MV-4-11 (cell line): ENCODE measurements around the gene CARMIL1.
A peak's percentile ranks its signal among the peaks of the same experiment; 100 is the strongest.

Source experiments
- DNase-seq: peaks from one replicate; lab custom pipeline; 2025; lab: John Stamatoyannopoulos, UW

Gene CARMIL1

DNA sequence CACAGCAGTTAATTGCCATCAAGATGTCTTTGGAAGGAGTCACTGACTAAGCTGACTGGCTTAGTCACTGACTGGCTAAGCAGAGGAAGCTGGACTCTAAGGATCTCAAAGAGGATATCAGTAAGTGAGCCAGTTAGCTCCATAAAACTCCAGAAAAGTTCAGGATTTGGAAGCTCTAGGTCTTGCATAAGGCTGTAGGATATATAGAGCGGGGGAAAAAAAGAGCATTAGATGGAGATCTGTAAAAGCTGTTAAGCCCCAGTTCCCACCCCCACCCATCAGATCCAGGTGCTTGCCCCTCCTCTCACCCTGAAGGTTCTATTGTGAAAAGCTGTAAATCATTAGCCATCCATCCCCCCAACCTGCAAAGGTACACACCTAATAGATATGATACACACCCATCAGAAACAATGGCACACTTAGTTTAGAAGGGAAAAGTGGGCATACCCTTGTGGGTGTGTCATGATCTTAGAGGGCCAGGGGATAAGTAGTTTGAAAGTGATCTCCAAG lies 32.2 kb downstream of the CARMIL1 start:
- DNase-seq, result no peak

DNA sequence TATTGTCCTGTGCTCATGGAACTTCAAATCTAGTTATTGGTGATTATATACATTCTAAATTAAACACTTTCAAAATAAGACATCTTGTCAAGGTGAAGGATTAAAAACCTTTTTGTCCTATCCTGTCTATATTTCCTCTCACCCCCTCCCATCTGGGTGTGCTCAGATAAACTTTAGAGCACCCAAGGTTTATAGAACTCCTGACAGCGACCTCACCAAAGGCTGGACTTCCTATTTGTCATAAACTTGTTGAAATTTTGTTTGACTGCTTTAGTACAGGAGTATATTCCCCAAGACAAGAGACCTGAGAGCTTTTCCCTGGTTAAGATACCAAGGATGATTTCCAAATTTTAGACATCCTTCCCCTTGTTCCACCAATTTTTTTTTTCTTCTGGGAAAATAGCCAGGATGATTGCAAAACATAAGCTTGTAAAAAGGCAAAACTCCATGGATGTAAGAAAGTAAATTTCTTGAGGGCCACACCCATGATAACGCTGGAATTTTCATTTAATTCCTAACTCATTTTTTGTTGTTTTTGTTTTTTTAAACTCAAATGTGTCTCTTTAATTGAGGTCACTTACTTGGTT lies 33.0 kb downstream of the CARMIL1 start:
- no peak for DNase-seq

DNA sequence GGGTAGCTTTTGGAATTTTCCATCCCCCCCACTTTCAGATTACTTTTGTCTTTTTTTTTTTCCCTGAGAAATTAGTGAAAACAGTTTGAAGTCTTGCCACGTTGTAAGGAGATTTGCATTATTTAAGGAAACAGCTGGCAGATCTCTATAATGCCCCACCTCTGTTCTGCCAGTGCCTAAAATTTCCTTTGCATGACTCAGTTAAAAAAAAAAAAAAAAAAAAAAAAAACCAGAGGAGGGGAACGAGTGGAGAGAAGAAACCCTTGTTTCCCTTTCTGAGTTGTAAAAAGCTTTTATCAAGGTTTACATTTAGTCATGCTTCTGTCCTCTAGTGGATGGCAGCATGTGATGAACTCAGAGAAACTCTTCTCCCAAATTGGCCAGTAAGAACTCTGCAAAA lies 33.5 kb downstream of the CARMIL1 start:
- no peak for DNase-seq

DNA sequence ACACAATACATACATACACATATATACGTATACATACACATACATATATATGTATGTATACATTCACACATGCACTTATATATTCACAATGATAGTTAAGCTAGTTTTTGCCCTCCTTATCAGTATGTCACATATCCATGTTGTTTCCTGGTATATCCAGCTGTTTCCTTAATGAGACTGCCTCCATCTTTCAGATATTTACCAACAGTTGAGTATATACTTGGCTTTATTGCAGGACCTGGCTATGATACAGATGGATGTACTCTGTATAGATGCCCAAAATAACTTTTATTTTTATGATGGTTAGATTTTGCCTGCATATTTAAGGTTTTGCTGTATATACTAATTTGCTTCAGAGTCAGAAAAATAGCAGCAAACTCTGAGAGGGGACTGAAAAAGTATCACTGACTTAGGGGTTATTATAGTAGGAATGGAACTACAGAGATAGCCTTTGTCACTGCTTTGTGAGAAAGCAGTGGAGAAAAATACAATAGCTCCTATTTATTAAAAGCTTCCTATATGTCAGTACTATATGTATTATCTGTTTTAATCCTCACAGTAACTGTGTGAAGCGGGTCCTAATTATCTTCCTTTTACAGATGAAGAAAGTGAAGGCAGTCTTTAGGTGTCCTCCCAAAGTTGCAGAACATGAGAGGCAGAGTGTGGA lies 35.5 kb downstream of the CARMIL1 start:
- no peak for DNase-seq

DNA sequence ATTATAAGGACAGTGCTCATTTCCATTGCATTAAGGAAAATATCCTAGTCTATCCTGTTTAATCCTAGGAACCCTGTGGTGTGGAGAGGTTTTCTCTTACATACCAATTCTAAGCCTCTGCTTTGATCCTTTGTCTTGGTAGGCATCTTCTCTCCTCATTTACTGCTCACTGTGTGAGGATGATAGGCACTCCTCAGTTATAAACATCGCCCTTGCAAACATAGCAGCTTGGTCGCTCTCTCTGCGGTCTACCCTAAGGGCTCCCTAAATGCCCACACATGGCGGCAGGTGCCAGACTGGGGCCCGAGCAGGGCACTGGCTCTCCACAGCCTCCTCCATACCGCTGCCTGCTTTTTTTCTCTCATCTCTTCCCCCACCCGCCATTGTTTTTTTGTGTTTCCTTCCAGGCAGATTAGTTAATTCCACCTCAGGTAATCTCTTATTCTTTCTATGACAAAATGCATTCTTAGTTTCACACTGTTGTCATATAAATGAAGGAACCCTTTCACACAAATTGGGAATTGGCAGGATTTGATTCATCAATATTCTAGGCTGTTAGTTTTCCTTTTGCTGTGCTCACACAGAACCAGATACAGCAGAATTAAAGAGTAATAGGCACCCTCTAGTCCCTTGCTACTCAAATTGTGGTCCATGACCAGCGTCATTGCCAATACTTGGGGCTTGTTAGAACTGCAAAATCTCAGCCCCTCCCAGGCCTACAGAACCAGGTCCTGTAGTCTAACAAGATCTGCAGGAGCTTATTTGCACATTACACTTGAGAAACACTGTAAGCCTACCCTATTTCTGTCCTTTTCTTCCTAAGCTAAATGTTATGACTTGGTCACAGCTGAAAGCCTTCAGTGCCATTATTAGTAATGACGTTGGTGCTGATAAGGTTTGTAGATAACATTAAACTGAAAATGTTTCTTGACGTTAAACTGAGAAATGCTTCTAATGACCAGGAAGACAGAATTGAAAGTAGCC lies 36.3 kb downstream of the CARMIL1 start:
- DNase-seq, result no peak

DNA sequence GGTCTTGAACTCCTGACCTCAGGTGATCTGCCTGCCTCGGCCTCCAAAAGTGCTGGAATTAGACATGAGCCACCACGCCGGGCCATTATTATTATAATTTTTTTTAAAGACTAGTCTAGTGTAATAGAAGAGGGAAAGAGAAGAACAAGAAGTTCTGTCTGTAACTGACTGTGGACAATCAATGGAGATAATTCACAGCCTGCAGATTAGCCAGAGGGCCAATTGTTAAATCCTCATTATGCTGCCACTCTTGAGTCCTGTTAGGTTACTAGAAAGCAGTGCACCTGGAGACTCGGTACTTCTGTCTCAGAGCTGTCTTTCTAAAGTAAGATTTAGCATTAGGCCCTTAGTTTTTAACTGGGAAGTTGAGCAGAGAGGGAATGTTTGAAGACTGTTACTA lies 37.5 kb downstream of the CARMIL1 start:
- DNase-seq, result no peak

DNA sequence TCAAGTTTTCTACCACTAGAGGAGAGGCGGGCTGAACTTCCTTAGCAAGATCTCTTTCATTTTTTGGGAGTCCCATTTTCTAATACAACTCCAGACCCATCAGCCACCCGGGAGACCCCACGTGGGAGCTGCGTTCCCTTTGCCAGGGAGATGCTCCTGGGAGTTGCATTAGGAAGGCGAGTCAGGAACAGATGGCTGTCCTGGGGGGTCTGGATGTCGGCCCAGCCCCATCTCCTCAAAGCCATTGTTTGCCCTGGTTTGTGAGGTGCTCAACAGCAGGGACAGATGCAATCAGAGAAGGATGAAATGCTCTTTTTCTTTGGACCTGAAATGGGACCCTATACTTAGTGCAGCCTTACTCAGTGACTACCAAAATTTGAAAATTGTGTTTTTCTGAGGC lies 39.4 kb downstream of the CARMIL1 start:
- no peak for DNase-seq

DNA sequence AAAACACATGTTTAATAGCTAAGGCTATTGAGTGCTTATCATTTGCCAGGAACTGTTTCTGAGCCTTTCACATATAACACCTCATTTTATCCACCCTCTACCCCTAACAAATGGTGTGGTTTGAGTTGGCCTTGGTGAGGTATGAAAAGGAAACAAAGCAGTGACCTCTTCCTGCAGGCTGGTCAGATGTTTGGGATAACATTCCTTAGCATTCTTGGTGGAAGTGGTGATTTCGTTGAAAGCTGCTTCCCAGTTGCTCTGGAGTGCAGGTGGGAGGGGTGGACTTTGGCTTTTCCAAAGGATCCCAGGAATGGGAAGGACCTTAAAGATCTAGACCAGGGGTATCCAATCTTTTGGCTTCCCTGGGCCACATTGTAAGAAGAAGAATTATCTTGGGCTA lies 41.3 kb downstream of the CARMIL1 start:
- no peak for DNase-seq

DNA sequence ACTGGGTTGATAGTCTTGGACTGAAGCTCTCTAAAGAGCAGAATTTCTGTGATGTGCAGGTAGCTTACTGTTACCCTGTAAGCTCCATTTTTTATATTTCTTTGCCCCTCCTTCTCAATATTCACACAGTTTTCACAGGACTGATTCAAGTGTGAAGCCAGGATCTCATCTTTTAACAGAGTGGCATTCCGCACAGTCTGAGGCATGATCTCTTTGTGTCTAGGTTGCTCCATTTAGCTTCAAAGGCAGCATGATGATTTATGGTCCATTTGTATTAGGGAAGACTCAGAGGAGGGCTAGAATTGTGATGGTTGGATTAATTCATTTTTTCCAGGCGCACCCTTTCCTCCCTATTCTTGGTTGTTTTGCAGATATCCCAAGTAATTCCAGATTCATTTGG lies 43.5 kb downstream of the CARMIL1 start:
- DNase-seq, result no peak

DNA sequence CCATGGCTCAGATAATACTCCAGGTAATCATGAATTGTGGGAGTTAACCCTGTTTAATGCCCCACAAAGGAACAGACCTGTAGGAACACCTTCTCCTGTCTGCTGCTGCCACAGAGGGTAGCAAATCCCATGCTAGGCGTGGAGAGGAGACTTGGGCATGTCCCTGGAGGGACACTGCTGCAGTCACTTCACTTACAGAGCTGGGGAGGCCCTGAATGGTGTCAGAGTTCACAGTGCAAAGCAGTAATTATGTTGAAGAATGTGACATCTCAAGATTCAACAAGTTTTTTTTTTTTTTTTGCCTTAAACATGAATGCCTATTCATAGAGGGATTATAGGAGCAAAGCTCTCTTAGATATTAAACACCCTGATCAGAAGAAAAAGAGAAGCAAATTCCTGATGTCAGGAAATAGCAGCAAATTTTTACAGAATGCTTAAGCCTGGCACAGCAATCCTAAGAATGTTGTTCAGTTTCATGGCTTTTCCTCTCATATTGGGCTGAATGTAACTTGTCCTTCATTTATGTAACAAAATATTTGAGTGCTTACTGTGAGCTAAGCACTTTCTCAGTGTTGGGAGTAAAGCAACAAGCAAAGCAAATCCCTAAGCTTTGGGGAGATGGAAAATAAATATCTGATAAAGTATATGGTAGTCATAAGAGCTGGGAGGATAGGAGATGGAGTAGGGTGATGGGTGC lies 45.0 kb downstream of the CARMIL1 start:
- DNase-seq, result no peak

DNA sequence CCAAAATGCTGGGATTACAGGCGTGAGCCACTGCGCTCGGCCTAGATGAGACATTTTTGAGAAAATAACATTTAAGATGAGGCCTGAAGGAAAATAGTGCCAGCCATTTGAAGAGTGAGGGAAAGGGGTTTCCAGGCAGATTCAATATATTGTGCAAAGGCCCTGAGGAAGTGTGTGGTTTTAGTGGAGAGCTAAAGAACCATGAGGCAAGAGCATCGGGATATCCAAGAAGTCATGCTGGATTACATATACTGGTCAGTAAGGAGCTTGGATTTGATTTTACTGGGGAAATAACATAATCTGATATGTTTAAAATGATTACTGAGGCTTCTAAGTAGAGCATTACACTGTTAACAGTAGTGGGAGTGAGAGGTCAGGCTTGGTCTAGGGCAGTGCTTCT lies 47.0 kb downstream of the CARMIL1 start:
- no peak for DNase-seq

DNA sequence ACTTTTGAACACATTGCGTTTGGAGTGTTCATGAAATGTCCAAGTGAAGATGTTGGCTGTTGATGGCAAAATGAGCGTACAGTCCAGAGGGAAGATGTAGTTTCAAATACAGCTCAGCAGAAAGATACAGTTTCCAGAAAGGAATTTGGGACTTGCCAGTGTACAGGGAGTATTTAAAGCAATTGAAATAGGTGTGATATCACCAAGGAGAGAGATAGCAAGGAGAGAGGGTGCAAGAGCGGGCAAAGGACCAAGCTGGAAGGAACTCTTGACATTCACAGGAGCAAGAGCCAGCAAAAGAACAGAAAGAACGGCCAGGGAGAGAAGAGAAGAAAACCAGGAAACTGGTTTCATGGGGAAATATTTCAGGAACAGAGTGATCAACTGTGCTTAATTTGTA lies 47.8 kb downstream of the CARMIL1 start:
- DNase-seq, result no peak

DNA sequence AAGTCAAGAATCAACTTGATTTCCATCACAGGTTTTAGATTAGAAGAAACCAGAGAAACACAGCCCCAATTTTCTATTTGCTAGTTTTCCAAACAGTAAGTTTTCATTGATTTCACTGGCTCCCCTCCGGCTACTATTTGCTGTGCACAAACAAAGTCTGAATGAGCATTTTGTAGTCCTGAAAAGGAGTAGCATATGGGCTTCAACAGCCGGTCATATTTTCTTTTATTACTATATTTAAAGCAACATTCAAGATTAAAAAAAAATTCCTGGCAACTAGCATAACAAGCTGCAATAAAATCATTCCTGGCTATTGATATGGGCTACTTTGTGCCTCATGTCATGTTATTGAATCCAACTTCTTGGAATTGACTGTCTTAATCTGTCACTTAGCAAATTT lies 48.3 kb downstream of the CARMIL1 start:
- no peak for DNase-seq

DNA sequence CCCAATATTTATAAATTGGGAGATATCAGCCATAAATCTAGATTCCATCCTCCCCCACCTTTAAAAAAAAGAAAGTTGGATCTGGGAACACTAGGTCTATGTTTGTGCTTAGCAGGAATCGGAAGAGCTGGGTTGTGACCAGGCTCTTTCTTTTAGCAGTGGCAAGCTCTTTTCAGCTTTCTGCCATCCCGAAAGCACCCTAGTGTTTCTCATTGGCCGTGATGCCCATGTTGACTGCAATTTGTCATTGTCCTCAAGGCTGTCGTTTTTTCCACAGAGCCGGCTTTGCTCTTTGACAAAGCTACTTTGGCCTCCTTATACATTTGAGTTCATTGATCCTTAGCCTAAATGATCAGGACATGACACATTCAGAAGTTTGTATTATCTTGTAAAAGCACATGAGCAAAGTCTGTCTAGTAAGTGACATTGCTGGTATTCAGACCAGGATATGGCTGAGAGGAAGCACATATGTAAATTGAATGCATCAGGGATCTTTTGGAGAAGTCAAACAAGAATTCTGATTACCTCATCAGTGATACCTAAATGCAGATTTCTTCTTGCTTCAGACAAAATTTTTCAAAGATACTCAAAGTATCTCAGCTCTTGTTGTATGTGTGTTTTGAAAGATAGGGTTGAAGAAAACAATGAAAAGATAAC lies 50.1 kb downstream of the CARMIL1 start:
- DNase-seq, result no peak

DNA sequence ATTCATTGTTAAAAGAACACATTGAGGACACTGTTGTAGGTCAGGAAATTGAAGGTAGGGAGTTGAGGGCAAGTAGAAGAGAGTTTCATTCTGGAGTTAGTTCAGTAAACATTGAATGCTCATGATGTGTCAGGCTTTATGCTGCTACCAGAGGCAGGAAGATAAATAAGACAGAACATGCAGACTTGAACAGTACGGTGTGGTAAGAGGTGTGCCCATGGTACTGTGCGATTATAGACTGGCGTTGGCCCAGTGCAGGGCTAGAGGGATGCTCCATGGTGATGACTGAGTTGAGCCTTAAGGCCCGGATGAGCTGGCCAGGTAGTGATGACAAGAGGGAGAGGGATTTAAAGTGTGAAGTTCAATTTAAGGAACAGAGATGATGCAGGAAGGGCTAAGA lies 50.8 kb downstream of the CARMIL1 start:
- DNase-seq, result no peak

DNA sequence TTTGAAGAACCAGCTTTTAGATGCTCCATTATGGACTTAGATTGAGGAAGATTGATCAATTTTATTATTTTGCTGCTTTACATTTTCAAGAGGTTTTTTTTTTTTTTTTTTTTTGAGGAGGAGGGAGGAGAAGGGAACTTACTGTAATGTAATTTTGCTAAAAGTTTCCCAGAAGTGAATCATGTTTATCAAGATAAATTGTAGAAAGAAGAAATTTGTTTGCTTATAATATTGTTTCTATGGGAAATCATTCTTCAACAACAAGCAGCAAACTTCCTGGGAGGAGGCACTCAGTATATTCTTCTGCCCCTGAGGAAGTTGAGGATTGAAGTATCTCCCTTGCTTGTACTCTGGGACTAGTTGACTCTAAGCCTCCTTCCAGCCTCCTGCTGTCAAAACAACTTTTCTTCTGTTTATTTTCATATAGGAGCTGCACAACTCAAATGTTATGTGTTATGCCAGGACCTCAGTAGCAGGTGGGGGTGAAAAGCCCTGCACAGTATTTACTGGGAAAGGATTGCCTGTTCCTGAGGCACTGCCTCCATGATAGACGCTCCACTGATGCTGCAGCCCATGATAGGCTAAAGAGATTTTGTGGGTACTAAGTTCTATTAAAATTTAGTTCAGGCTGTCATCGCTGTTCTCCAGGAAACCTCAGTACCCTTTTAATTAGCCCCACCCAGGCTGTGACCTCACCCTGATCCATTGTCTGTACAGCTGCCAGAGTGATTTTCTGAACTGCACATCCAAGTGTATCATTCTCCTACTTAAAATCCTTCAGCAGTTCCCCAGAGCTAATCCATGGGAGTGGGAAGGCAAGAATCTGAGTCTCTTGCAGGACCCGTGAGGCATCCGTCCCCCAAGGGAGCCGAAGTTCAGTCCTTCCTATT lies 51.9 kb downstream of the CARMIL1 start:
- no peak for DNase-seq

DNA sequence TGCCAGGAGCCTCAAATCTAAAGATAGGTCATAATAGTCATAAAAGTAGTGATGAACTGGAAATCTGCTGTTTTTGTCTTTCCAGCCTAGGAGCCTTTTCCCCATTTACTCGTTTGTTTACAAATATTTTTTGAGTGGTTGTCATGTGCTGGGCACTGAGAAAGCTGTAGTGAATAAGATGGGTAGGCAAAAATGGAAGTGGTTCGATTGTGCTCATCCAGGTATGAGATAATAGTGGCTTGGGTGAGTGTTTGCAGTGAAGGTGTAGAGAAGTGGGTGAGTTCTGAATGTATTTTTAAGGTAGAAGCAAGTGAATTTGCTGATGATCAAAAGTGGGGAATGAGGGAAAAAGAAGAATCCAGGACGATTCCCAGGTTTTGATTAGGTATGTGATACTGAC lies 53.0 kb downstream of the CARMIL1 start:
- no peak for DNase-seq

DNA sequence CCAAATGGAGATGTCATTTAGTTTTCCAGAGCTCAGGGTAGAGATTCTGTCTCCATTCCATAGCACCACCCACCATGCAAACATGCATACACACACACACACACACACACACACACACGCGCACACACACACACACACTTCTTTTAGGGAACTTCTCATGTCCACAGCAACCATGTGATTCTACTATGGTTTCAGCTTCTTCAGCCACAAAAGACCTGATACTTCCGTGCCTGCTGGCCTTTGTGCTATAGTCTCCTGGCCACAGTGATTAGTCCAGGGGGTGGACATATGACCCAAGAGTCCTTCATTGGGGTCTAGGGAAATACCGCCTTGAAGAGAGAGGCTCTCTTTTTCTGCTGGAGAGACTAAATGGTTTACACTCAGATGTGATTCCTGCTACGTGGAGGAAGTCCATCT lies 53.5 kb downstream of the CARMIL1 start:
- peak; percentile 52 for DNase-seq

DNA sequence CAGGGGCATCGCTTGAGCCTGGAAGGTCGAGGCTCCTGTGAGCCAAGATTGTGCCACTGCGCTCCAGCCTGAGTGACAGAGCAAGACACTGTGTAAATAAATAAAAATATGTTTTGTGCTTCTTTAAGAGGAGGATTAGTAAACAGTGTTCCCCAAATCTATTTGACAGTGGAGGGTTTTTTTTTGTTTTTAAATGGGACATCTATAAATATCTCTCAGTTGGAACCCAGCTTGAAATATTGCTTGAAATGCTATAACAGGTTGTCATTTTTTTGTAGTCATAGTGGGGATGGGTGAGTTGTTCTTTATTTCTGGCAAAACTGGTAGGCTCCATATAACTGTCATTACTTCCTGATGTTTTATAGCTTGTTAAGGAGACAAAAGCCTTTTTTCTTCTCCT lies 54.3 kb downstream of the CARMIL1 start:
- no peak for DNase-seq

DNA sequence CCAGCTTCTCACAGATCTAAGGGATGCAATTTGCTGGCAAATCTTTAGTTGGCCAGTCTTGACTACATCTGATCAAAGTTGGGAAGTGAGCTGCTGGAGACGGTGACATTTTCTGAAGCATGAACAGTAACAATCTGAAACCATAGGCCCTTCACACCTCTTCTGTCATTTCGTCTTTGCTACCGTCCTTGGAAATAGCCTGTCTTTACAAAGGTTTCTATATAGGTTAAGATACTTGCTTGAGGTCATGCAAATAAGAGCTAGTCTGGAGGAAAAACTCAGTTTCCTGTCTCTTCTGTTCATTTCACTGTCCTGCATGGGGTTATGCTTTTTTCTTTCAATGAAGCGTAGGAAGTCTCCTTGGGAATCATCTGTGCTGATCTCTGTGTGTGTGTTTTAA lies 55.6 kb downstream of the CARMIL1 start:
- no peak for DNase-seq

DNA sequence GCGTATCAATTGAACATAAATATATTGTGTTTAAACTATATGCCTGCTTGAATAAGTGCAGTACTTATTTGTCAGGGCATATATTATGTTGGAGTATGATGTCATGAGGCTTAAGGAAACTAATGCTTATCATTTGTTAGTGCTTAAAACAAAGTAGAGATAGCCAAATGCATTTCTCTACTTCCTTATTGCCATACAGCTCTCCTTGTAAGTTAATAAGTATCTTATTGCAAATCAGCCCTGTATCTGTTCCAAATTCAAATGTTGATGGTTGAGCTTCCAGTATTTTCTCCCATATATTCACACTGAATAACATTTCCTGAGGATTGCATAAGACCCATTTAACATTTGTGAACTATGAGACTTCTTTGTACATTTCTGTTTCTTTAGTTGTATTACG lies 57.8 kb downstream of the CARMIL1 start:
- DNase-seq, result no peak
